ENCODE data around the gene IL10RB. TPM values are rescaled to one million over a fixed set of nuclear protein-coding genes. Genes with fewer than 3 reads are reported as not detected.
A peak's percentile ranks its signal among the peaks of the same experiment; 100 is the strongest.

Gene IL10RB
- total RNA-seq, 4 donors from 2014 or later: 20.7 to 28.1 (median 23.4) TPM

DNA sequence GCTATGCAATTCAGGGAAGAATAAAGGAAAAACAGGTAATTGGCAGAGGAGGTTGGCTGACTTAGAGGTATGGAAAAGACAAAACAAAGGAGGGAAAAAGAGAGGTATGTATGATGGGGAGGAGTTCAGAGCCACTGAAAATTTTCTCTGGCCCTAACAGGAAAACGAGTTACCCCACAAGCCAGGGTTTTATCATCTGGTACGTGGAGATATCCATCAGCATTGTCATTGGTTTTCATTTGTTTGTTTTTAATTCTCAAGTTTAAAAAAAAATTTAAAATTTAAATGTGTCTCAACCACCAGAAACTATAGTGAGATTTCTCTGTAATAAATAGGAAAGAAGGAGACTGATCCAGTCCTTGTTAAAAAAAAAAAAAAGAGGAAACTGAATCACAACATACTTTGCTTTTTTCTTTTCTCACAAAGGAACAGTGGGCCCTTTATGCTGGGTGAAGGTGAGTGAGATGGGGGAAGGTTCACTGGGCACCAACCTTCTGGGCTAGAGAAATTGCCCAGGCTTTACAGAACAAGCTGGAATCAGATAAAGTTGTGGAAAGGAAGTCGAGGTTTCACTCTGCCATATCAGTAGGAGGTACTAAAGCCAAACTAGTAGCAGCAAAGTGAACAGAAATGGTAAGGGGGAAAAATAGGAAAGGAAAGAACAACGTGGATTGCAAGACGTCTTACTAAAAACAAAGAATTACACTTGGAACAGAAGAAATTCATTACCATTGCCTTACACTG is 33.7 kb upstream of the IL10RB start:
- Histone ChIP-seq H3K9me3 (no peaks in the 10 kb centered on the region), H3K4me1 (peaks cover 25% of the 10 kb centered on the region), H3K36me3 (no peaks in the 10 kb centered on the region), H3K4me3 (peak overlapping the region; percentile 2), H3K27ac (no peak overlapping the region), H3K27me3 (no peaks in the 10 kb centered on the region)
- TF ChIP-seq POLR2A (IDR thresholded peaks at IDR 0.05) (no peak), POLR2AphosphoS5 (IDR thresholded peaks at IDR 0.05) (no peak), EP300 (IDR thresholded peaks at IDR 0.05) (no peak)
- TF ChIP-seq, protein P1, sequence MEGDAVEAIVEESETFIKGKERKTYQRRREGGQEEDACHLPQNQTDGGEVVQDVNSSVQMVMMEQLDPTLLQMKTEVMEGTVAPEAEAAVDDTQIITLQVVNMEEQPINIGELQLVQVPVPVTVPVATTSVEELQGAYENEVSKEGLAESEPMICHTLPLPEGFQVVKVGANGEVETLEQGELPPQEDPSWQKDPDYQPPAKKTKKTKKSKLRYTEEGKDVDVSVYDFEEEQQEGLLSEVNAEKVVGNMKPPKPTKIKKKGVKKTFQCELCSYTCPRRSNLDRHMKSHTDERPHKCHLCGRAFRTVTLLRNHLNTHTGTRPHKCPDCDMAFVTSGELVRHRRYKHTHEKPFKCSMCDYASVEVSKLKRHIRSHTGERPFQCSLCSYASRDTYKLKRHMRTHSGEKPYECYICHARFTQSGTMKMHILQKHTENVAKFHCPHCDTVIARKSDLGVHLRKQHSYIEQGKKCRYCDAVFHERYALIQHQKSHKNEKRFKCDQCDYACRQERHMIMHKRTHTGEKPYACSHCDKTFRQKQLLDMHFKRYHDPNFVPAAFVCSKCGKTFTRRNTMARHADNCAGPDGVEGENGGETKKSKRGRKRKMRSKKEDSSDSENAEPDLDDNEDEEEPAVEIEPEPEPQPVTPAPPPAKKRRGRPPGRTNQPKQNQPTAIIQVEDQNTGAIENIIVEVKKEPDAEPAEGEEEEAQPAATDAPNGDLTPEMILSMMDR (IDR thresholded peaks at IDR 0.05): no peak
- WGBS: 66% methylated on average over 5 of the region's 5 CpGs
- no peak for DNase-seq (ENCODE audit: low spot score in 2 of 2)

DNA sequence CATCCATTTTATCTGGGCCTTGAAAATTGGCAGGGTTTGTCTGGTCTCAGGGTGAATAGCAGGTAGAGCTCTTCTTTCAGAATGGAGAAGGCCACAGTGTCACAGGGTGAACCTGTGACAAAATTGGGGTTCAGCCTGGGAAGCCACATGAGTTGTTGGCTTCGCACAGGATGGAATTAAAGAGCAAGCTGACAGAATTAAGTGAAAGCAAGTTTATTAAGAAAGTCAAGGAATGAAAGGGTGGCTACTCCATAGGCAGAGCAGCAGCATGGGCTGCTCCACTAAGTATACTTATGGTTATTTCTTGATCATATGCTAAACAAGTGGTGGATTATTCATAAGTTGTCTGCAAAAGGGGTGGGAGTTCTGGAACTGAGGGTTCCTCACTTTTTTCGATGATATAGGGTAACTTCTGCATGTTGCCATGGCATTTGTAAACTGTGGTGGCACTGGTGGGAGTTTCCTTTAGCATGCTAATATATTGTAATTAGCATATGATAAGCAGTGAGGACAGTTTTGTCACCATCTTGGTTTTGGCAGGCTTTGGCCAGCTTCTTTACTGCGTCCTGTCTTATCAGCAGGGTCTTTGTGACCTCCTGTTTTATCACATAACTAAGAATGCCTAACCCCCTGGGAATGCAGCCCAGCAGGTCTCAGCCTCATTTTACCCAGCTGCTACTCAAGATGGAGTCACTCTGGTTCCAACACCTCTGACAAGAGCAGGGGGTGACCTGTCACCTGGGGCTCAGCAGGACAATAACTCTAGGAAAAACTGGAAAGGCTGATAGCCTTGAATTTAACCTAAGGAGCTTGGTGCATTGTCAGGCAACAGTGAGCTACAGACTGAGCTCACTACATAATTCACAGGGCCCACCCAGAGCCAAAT is 31.3 kb upstream of the IL10RB start:
- Histone ChIP-seq H3K4me1 (peaks cover 18% of the 10 kb centered on the region), H3K9me3 (no peaks in the 10 kb centered on the region), H3K27me3 (no peaks in the 10 kb centered on the region), H3K4me3 (no peak overlapping the region), H3K36me3 (no peaks in the 10 kb centered on the region), H3K27ac (no peak overlapping the region)
- WGBS: 93% methylated on average over 3 of the region's 3 CpGs
- TF ChIP-seq, protein P1 (IDR thresholded peaks at IDR 0.05): peak in 1 of 2 donors; percentile 2
- TF ChIP-seq POLR2AphosphoS5 (IDR thresholded peaks at IDR 0.05): no peak
- no peak for DNase-seq (ENCODE audit: low spot score in 2 of 2)

DNA sequence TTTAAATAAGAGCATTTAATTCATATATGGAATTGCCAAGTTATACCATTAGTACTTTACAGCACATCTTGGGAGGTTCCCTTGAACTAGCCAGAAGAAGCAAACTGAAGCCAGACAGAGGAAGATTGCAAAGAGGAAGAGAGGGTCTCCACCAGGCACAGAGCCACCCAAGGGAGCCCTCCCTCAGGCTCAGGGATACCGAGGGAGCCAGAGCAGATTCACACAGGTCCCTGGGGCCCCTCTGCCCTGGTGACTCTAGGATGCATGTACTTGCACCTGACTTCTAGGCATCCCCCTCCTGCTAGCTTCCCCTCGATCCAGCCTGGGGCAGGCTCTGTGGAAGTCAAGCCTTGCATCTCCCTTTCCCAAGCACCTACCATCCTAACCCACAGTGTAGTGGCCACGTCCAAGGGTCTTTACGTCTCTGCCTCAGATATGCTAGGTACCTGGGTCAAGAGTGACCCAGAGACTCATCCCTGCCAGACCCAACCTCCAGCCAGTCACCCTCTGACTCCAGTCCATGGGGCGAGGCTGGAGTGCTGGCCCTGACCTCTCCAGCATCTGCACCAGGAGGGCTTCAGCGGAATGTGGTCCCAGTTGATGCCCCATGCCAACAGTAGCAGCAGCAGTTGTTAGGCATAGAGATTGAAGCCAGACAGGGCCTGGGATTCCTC is 30.0 kb upstream of the IL10RB start:
- TF ChIP-seq, protein P1 (IDR thresholded peaks at IDR 0.05): no peak
- Histone ChIP-seq H3K36me3 (no peaks in the 10 kb centered on the region), H3K27me3 (no peaks in the 10 kb centered on the region), H3K4me3 (no peak overlapping the region), H3K9me3 (no peaks in the 10 kb centered on the region), H3K27ac (no peak overlapping the region), H3K4me1 (peaks cover 12% of the 10 kb centered on the region)
- WGBS: 97% methylated on average over 6 of the region's 6 CpGs
- no peak for DNase-seq (ENCODE audit: low spot score in 2 of 2)

DNA sequence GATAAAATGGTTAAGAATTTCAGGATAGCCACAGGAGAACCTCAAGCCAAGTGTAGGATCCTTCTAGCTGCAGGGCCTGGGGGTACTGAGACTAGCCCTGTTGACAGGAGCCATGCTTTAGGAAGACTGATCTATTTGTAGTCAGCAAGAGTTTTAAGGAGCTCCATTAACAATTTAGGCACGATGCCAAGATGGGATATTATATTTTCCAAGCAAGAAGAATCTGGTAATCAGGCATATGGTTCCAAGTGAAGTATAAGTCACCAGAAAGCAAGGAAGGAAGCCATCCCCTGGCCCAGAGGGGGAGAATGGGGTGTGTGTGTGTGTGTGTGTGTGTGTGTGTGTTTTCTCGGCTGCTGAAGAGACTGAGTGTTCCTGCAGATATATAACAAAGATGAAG is 29.4 kb upstream of the IL10RB start:
- Histone ChIP-seq H3K4me3 (no peak overlapping the region), H3K36me3 (no peaks in the 10 kb centered on the region), H3K9me3 (no peaks in the 10 kb centered on the region), H3K27ac (no peak overlapping the region), H3K4me1 (peaks cover 6% of the 10 kb centered on the region), H3K27me3 (no peaks in the 10 kb centered on the region)
- DNase-seq (ENCODE audit: low spot score in 2 of 2): no peak
- WGBS: 64% methylated on average over 2 of the region's 2 CpGs
- TF ChIP-seq, protein P1 (IDR thresholded peaks at IDR 0.05): no peak
- TF ChIP-seq EP300 (IDR thresholded peaks at IDR 0.05) (no peak), POLR2A (IDR thresholded peaks at IDR 0.05) (no peak), POLR2AphosphoS5 (IDR thresholded peaks at IDR 0.05) (no peak)

DNA sequence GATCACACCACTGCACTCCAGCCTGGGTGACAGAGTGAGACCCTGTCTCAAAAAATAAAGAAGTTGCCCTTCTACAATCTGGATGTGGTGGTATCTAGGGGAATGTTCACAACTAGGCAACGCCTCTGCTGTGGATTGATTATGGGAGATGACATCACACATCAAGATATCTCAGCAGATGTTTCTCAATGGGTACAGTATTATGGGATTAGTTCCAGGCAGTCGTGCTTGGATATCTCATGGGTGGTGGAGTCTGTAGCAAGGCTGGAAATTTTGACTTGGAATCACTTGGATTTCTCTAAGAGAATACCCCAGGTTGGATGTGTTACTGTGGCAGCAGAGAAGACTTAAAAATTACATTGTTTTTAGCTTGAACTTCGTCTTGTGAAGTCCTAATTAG is 28.7 kb upstream of the IL10RB start:
- TF ChIP-seq, protein P1 (IDR thresholded peaks at IDR 0.05): no peak
- TF ChIP-seq POLR2A (IDR thresholded peaks at IDR 0.05) (no peak), POLR2AphosphoS5 (IDR thresholded peaks at IDR 0.05) (no peak), EP300 (IDR thresholded peaks at IDR 0.05) (no peak)
- Histone ChIP-seq H3K4me3 (no peak overlapping the region), H3K27me3 (no peaks in the 10 kb centered on the region), H3K36me3 (no peaks in the 10 kb centered on the region), H3K27ac (no peak overlapping the region), H3K4me1 (no peaks in the 10 kb centered on the region), H3K9me3 (no peaks in the 10 kb centered on the region)
- DNase-seq (ENCODE audit: low spot score in 2 of 2): no peak
- 91% methylated on average over 3 of the region's 3 CpGs for WGBS
